Fibroblast of skin of left biceps (primary cell): ENCODE results near the gene PLXNA4.

Source experiments
- DNase-seq, 2 experiments: peaks; one replicate each; pipeline ENCODE4 v3.0.0-alpha.2; 2013; ENCODE audit warnings: low read depth in 2 of 2

The PLXNA4 gene

DNA sequence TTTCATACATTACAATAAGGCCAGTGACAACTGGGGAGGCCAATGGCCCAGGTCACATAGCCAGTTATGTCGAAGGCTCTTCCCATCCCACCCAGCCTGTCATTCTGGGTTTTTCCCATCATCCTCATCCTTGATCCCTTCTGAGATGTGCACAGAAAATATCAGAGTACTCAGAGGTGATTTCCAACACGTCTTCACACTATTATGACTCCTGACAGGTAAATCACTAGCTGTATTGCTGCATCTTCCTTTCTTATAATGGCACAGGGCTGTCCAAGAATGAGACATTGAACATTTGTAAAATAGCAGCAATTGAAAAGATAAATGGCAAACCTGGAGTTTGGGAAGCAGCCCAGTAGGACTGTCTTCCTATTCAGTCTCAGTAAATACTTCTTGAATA is 159.9 kb downstream of the PLXNA4 start:
- no peak for DNase-seq

DNA sequence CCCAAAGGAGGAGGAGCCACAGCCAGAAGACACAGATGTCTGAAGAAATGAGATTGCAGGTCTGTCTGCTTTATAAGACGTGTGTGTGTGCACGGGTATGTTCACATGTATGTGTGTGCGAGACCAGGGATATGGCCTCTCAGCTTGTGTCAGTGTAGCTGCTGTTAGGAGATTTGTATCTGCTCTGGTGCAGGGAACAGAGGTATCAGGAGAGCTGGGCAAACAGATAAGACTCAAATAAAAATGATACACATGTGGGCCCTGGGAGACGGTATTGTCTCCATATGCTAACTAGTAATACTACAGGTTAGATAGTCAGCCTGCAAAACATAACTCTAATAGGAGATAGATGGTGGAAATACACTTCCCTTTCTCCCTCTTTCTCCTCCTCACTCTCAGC is 161.0 kb downstream of the PLXNA4 start:
- no peak for DNase-seq

DNA sequence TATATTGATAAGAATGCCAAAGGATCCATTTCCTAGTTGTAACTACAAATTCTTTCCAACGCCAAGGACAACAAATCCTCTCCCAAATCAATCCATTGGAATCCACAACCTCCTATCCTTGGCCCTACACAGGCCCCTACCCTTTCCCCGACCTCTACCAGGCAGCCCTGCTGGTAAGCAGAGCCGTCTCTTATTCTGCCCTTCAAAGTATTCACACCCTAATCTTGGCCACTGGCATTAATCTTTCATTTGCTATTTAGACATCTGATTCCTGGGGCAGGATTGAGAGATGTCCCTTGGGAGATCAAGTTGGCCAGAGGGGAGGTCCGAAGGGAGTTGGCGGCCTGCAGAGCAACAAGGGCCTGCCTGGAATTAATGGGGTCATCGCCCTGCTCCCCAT is 161.4 kb downstream of the PLXNA4 start:
- no peak for DNase-seq

DNA sequence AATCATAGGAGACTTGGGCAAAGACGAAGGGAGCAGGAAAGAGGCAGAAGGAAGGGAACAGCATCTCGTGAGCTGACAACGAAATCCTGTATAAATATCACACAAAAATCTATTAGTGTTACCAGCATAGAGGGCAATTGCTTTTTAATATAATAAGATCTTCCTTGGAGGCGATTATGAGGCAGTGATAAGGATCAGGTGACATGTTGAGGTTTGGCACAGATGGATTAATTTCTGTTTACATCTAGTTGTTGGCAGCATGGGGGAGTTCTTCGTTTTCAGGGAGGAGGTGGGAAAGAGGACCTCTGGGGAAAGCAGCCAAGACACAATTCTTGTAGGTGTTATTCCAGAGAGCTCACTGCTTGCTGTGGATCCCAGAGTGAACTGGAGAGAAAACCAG is 163.8 kb downstream of the PLXNA4 start:
- DNase-seq: no peak

GRCh38 chr7:132410861-132411541 is 165.3 kb downstream of the PLXNA4 start:
- DNase-seq: no peak

DNA sequence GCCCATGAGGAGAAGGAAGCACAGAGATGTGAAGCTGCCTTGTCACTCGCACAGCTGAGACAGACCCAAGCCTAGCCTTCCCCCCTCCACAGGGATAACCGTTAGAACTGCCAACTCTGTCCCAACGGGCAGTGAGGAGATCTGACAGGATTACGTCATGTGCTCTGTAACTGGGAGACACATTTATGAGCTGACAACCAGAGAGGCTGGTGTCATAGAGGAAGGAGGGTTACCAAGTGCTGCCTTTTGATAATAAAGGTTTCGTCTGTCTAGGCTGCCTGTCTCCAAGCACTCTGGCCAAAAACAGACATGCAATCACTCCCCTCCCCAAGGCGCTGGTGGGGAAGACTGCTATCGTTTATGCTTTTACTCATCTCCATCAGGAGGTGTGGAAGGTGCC is 165.9 kb downstream of the PLXNA4 start:
- no peak for DNase-seq

- no peak for DNase-seq
Observed at GRCh38 chr7:132407764-132408163, 168.5 kb downstream of the PLXNA4 start.

DNA sequence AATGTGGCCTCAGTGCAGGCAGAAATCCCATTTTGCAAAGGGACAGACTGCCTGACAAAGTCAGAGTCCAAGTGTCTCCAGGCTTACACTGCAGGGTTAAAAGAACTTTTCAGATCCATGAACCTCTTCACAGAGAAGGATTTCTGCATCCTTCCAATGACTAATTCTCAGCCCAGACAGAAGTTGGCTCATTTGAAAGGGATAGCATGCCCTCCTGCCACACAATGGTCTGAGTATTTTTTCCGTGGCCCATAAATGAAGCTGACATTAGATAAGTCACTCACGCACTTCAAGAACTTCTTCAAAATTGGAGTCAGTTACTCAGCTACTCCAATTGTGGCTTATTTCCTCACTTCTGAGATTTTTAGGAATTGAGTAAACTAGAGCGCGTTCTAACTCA is 170.2 kb downstream of the PLXNA4 start:
- DNase-seq: no peak

DNA sequence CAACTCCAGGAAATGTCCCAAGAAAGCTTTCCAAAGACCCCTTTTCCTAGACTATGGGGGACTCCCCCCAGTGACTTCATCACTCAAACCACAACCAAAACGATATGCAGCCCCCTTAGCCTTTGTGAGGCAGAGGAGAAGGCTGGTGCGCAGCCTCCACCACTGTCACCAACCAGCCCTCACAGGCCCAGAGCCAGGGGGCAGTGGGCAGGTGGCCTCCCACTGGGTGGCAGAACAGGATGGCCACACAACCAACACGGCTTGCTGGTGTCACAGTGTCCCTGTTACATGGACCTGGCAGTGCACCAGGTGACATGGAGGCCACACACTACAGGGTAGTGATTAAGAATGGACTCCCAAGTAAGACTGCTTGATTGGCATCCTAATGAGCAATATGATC is 172.0 kb downstream of the PLXNA4 start:
- DNase-seq: no peak

DNA sequence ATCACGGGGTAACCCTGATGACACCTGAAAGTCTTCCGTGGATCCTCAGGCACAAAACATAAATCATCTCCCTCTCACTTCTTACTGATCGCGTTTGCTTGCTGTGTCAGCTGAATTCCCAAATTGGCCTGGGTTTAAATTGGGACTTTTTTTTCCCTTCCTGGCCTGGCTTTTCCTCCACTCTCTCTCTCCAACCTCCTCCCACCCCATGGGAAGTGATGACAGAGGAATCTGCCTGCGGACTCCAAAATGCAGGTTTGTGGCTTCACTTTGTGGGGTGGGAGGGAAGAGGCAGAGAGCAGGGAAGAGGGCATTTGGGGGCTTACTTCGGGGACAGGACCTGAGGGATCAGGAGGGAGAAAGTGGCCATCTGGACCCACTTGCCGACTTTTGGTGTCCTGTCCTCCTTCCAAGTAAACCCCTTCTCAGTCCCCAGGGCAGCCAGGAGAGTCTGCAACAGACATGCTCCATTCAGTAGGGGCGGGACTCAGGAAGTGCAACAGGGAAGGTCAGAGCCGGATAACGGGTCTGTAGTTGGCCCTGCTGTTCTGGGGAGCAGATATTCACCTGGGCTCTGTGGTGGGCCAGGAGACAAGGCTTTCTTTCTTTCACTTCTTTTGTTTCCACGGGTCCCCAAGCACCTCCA is 172.7 kb downstream of the PLXNA4 start:
- no peak for DNase-seq

GRCh38 chr7:132402751-132403245 is 173.5 kb downstream of the PLXNA4 start:
- no peak for DNase-seq

DNA sequence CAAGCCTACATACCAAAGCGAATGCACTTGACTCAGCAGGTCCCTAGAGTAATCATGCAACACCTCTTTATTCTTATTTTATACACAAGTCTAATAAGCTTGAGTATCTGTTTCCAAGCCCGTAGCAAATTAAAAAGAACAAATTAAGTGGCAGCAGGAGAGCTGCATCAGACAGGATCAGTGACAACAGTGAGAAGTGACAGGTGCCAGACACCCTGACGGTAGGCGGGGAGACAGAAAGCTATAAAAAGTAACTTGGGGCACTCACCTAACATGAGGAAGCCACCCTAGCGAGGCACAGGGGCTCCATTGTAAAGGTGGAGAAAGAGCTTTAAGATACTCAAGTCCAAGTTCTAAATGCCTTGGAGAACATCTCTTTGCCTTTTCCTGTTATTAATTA is 174.2 kb downstream of the PLXNA4 start:
- DNase-seq: no peak

GRCh38 chr7:132400561-132401142 is 175.6 kb downstream of the PLXNA4 start:
- DNase-seq: no peak

DNA sequence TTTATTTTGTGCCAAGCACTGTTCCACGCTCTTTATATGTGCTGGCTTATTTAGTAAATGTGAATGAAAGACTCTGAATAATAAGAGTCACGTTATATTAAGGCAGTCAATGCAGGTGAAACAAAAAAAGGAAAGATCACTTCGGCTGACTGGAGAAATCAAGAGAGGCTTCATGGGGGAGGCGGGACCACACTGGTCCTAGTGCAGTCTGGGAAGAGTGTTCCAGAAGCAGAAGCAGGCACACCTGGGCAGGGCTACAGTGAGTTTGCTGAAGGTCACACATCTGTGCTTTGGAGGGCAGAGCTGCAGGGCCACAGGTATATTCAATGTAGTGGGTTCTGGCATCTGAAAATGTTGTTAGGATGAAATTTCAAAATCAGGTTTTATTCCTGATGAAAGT is 176.9 kb downstream of the PLXNA4 start:
- no peak for DNase-seq

DNA sequence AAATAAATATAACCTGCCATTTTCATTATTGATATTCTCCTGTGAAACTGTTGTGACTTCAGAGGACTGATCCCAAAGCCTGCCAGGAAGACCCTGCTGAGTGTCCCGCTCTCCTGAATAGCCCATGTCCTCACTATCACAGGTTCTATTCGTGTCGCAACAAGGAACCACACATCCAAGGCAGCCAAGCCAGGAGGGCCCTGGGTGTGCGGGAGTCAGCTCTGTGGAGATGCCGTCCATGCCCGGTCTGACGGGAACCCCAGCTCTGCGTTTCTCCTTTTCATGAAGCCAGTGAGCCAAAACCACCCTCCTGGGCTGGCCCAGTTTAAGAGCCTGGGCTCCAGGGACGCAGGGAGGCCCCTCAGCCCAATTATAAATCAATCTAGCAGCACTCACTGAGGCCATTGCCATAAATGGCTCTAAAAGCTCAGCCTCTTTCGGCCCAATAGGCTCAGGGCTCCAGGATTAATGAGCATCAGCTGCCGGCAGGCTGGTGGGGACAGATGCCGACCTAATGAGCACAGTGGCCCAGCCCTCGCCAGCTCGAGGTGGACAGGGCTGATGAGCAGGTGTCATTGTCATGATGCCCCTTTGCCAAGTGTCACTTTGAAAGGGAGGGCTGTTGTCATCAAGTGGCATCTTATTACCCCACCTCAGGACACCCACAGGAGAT is 177.9 kb downstream of the PLXNA4 start:
- DNase-seq: no peak

- no peak for DNase-seq
Observed at GRCh38 chr7:132397070-132397469, 179.2 kb downstream of the PLXNA4 start.

DNA sequence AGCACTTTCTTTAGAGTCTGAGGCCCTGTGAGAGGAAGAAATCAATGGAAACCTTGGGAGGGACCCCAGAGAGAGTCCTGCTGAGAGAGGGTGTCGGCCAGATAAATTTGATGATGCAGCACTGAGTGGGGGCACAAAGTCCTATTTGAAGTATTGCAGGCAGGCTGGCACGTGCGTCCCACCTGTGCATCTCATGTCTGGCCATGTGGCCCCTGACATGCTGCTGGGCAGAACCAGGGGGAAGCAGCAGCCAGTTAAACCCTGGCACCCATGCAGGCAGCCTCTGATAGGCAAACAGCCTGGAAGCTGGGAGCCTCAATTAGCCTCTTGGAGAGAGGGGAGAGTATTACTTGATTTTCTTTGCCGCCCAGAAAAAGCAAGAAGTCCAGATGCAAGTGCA is 180.9 kb downstream of the PLXNA4 start:
- no peak for DNase-seq

- no peak for DNase-seq
Observed at GRCh38 chr7:132394283-132395198, 181.7 kb downstream of the PLXNA4 start.

- peak; percentile 31 to 41 for DNase-seq
Observed at GRCh38 chr7:132393789-132394261, 182.4 kb downstream of the PLXNA4 start.

DNA sequence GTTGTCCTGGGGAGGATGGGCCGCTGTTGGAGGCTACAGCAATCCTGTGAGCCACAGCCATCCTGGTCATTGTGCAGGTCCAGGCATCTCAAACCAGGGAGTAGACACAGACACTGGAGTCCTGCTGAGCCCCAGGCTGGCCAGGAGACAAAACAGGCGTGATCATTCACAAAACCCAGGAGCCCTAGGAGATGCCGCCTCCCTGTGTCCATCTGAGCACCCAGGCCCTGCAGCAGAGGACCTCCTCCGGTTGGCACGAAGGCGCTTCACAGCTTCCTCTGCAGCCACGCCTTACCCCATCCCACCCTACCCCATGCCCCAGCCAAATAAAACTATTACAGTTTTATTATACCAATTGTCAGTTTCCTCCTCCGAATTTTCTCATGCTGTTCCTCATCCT is 183.6 kb downstream of the PLXNA4 start:
- no peak for DNase-seq

DNA sequence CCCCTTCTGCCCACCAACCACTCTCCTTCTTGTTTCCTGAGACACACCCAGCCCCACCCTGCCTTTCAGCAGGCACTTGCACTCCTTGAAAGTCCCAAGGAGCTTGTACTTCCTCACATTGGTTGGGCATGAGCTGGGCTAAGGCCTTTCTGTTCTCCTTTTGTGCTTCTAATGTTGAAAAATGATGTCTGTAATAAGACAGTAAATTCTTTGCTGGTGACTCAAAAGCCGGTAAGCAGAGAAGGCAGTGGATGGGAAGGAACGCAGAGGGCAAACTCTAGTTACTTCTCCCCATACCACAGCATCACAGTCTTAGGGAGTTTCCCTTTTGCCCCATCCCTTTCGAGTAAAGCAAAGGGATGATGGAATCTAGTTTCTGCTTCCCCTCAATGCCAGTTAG is 185.6 kb downstream of the PLXNA4 start:
- peak; percentile 42 to 54 for DNase-seq
